GM18951 (cell line): ENCODE results near the gene SAMD4B.

ENCODE experiments used
- POLR2A ChIP-seq: IDR thresholded peaks from 4 replicates; pipeline ENCODE4 v1.6.1; 2011; ENCODE audit warnings: mild to moderate bottlenecking; ENCODE audit not compliant: insufficient read length, insufficient read depth; ENCODE audit errors: extremely low read depth
- in situ Hi-C: fragments of 300-500 bp; cut with MboI; formaldehyde crosslinking; loops from one replicate; pipeline ENCODE4 v1.12.0; 2022; ENCODE audit warnings: low sequenced_read_pairs, mixed read lengths, inconsistent platforms; ENCODE audit not compliant: unreplicated experiment

Gene SAMD4B

GRCh38 chr19:39405261-39405957 is 63.2 kb downstream of the SAMD4B start:
- in situ Hi-C loops: no loop called here
- TF ChIP-seq POLR2A: no peak

GRCh38 chr19:39405958-39406655 is 63.9 kb downstream of the SAMD4B start:
- in situ Hi-C loops: no loop called here
- TF ChIP-seq POLR2A: no peak

- in situ Hi-C loops: no loop called here
- peak; percentile 100 for TF ChIP-seq POLR2A
Observed at GRCh38 chr19:39406656-39407409, 64.6 kb downstream of the SAMD4B start, which contains the start of gene ZFP36. Gene ZFP36 (plus strand): TSS chr19:39406847. CDS start chr19:39406905, 58 bp downstream.

GRCh38 chr19:39407410-39407659 is 65.1 kb downstream of the SAMD4B start:
- TF ChIP-seq POLR2A: no peak
- in situ Hi-C loops: no loop called here

GRCh38 chr19:39407660-39408391 is 65.6 kb downstream of the SAMD4B start:
- in situ Hi-C loops: no loop called here
- peak; percentile 38 for TF ChIP-seq POLR2A

- peak; percentile 54 for TF ChIP-seq POLR2A
- in situ Hi-C loops: no loop called here
Observed at GRCh38 chr19:39408392-39409207, 66.4 kb downstream of the SAMD4B start.

GRCh38 chr19:39409208-39410016 is 67.2 kb downstream of the SAMD4B start:
- in situ Hi-C loops: no loop called here
- peak; percentile 68 for TF ChIP-seq POLR2A

- in situ Hi-C loops: no loop called here
- TF ChIP-seq POLR2A: peak; percentile 52
Observed at GRCh38 chr19:39410017-39410830, 68.0 kb downstream of the SAMD4B start.

- in situ Hi-C loops: no loop called here
- TF ChIP-seq POLR2A: no peak
Observed at GRCh38 chr19:39410831-39411080, 68.5 kb downstream of the SAMD4B start.

GRCh38 chr19:39411081-39411831 is 69.0 kb downstream of the SAMD4B start:
- in situ Hi-C loops: no loop called here
- peak; percentile 40 for TF ChIP-seq POLR2A

- TF ChIP-seq POLR2A: no peak
- in situ Hi-C loops: no loop called here
Observed at GRCh38 chr19:39411832-39412099, 69.5 kb downstream of the SAMD4B start.
